Effector memory CD8-positive, alpha-beta T cell (primary cell): Measurements from ENCODE around the gene TRIM8.
"Not testable (repeated sequence)": the region's sequence is repeated elsewhere in the genome, so short reads cannot be mapped to it uniquely, and the experiment has no call there.

Experiments used
- ATAC-seq: fragments of 150-1000 bp; cut with Tn5 transposase; replicated peaks from 2 replicates; pipeline ENCODE4 v1.10.0; 2021; ENCODE audit warnings: mild to moderate bottlenecking, moderate library complexity
- DNase-seq, 3 experiments: peaks; one replicate each; pipeline ENCODE4 v3.0.0; 2021
- H3K27ac Mint-ChIP-seq, 2 donors: one replicate each; pipeline ENCODE4 v1.8.0; 2022; ENCODE audit warnings: mild to moderate bottlenecking in 2 of 2, mixed read lengths in 2 of 2, moderate library complexity in 2 of 2
- H3K27me3 Mint-ChIP-seq, 2 donors: one replicate each; pipeline ENCODE4 v1.8.0; 2022; ENCODE audit warnings: mixed read lengths in 2 of 2
- H3K36me3 Mint-ChIP-seq: one replicate; pipeline ENCODE4 v1.8.0; 2022; ENCODE audit warnings: mild to moderate bottlenecking, moderate library complexity, mixed read lengths; ENCODE audit not compliant: insufficient read depth
- H3K4me1 Mint-ChIP-seq, 2 donors: one replicate each; pipeline ENCODE4 v1.8.0; 2022; ENCODE audit warnings: low read depth in 2 of 2, mixed read lengths in 2 of 2
- H3K4me3 Mint-ChIP-seq, 2 donors: one replicate each; pipeline ENCODE4 v1.8.0; 2022; ENCODE audit warnings: mild to moderate bottlenecking in 2 of 2, mixed read lengths in 2 of 2, moderate library complexity in 2 of 2
- H3K9me3 Mint-ChIP-seq, 2 donors: one replicate each; pipeline ENCODE4 v1.8.0; 2022; ENCODE audit warnings: mixed read lengths in 2 of 2

The TRIM8 gene

GRCh38 chr10:102678842-102679289 lies 34.6 kb downstream of the TRIM8 start:
- ATAC-seq (no peak), DNase-seq (no peak)
- Mint-ChIP-seq H3K27me3 (no peaks in the 10 kb centered on the region), H3K4me3 (no peak overlapping the region), H3K9me3 (no peaks in the 10 kb centered on the region), H3K36me3 (peaks cover 8% of the 10 kb centered on the region), H3K4me1 (peaks cover 19% of the 10 kb centered on the region in 2 donors), H3K27ac (peak overlapping the region in 1 of 2 donors; percentile 70)

- H3K27ac Mint-ChIP-seq = no peak overlapping the region
- no peak for DNase-seq
- H3K27me3 Mint-ChIP-seq = no peaks in the 10 kb centered on the region
- ATAC-seq = no peak
- H3K4me1 Mint-ChIP-seq = peaks cover 11 to 14% of the 10 kb centered on the region in 2 donors
- H3K36me3 Mint-ChIP-seq = peaks cover 7% of the 10 kb centered on the region
- no peak overlapping the region for H3K4me3 Mint-ChIP-seq
- no peaks in the 10 kb centered on the region for H3K9me3 Mint-ChIP-seq
These were observed 35.3 kb downstream of the TRIM8 start for GRCh38 chr10:102679596-102679995.

GRCh38 chr10:102681696-102682095 lies 37.4 kb downstream of the TRIM8 start:
- ATAC-seq (no peak), DNase-seq (no peak)
- Mint-ChIP-seq H3K27me3 (no peaks in the 10 kb centered on the region), H3K4me3 (no peak overlapping the region), H3K27ac (peak overlapping the region in 1 of 2 donors; percentile 63), H3K36me3 (peaks cover 15% of the 10 kb centered on the region), H3K9me3 (no peaks in the 10 kb centered on the region), H3K4me1 (peaks cover 4 to 5% of the 10 kb centered on the region in 2 donors)

- Mint-ChIP-seq H3K4me3 (no peak overlapping the region), H3K27me3 (no peaks in the 10 kb centered on the region), H3K4me1 (peaks cover 4 to 5% of the 10 kb centered on the region in 2 donors), H3K9me3 (no peaks in the 10 kb centered on the region), H3K27ac (peak overlapping the region in 1 of 2 donors; percentile 63), H3K36me3 (peaks cover 15% of the 10 kb centered on the region)
- DNase-seq = no peak
- no peak for ATAC-seq
These were observed 38.1 kb downstream of the TRIM8 start for GRCh38 chr10:102682416-102682815.

GRCh38 chr10:102682981-102683380 lies 38.7 kb downstream of the TRIM8 start:
- DNase-seq = no peak

GRCh38 chr10:102683736-102684135 lies 39.5 kb downstream of the TRIM8 start:
- DNase-seq = no peak
- peak overlapping the region in 1 of 2 donors; percentile 26 for H3K27ac Mint-ChIP-seq
- H3K9me3 Mint-ChIP-seq = no peaks in the 10 kb centered on the region
- no peaks in the 10 kb centered on the region for H3K27me3 Mint-ChIP-seq
- H3K36me3 Mint-ChIP-seq = peaks cover 15% of the 10 kb centered on the region
- ATAC-seq = no peak
- H3K4me3 Mint-ChIP-seq = no peak overlapping the region
- H3K4me1 Mint-ChIP-seq = peaks cover 4 to 5% of the 10 kb centered on the region in 2 donors

More at GRCh38 chr10:102682981-102683380, 38.7 kb downstream of the TRIM8 start:
- peaks cover 15% of the 10 kb centered on the region for H3K36me3 Mint-ChIP-seq
- no peak overlapping the region for H3K4me3 Mint-ChIP-seq
- peak overlapping the region in 1 of 2 donors; percentile 26 for H3K27ac Mint-ChIP-seq
- no peaks in the 10 kb centered on the region for H3K27me3 Mint-ChIP-seq
- ATAC-seq = no peak
- H3K9me3 Mint-ChIP-seq = no peaks in the 10 kb centered on the region
- H3K4me1 Mint-ChIP-seq = peaks cover 4 to 5% of the 10 kb centered on the region in 2 donors

GRCh38 chr10:102691285-102692066 lies 47.2 kb downstream of the TRIM8 start:
- H3K36me3 Mint-ChIP-seq = peaks cover 6% of the 10 kb centered on the region
- H3K4me3 Mint-ChIP-seq = no peak overlapping the region
- H3K27ac Mint-ChIP-seq = peak overlapping the region in 1 of 2 donors; percentile 20
- ATAC-seq (no peak), DNase-seq (no peak)
- H3K9me3 Mint-ChIP-seq = no peaks in the 10 kb centered on the region
- no peaks in the 10 kb centered on the region for H3K27me3 Mint-ChIP-seq
- H3K4me1 Mint-ChIP-seq = no peaks in the 10 kb centered on the region

- DNase-seq, ATAC-seq, H3K4me1 Mint-ChIP-seq, H3K27ac Mint-ChIP-seq, H3K27me3 Mint-ChIP-seq, H3K9me3 Mint-ChIP-seq, H3K4me3 Mint-ChIP-seq: not testable (repeated sequence)
- peaks cover 21% of the 10 kb centered on the region for H3K36me3 Mint-ChIP-seq
These were observed 51.1 kb downstream of the TRIM8 start for GRCh38 chr10:102695401-102695800.

- no peak for DNase-seq
- no peak overlapping the region for H3K27ac Mint-ChIP-seq
- no peak for ATAC-seq
- H3K36me3 Mint-ChIP-seq = peaks cover 27% of the 10 kb centered on the region
- H3K4me3 Mint-ChIP-seq = no peak overlapping the region
- H3K27me3 Mint-ChIP-seq = no peaks in the 10 kb centered on the region
- no peaks in the 10 kb centered on the region for H3K4me1 Mint-ChIP-seq
- H3K9me3 Mint-ChIP-seq = no peaks in the 10 kb centered on the region
These were observed 52.5 kb downstream of the TRIM8 start for GRCh38 chr10:102696736-102697135.

- no peak overlapping the region for H3K27ac Mint-ChIP-seq
- DNase-seq = no peak
- ATAC-seq = no peak
- peaks cover 25% of the 10 kb centered on the region for H3K36me3 Mint-ChIP-seq
- H3K9me3 Mint-ChIP-seq = no peaks in the 10 kb centered on the region
- H3K4me3 Mint-ChIP-seq = no peak overlapping the region
- no peaks in the 10 kb centered on the region for H3K27me3 Mint-ChIP-seq
- no peaks in the 10 kb centered on the region for H3K4me1 Mint-ChIP-seq
These were observed 54.6 kb downstream of the TRIM8 start for GRCh38 chr10:102698894-102699293.

- Mint-ChIP-seq H3K27ac (no peak overlapping the region), H3K9me3 (no peaks in the 10 kb centered on the region), H3K27me3 (no peaks in the 10 kb centered on the region), H3K4me3 (no peak overlapping the region), H3K36me3 (peaks cover 21% of the 10 kb centered on the region), H3K4me1 (peaks cover 0 to 5% of the 10 kb centered on the region in 2 donors)
- DNase-seq (no peak), ATAC-seq (no peak)
These were observed 57.0 kb downstream of the TRIM8 start for GRCh38 chr10:102701272-102701671.

GRCh38 chr10:102701796-102702195 lies 57.5 kb downstream of the TRIM8 start:
- Mint-ChIP-seq H3K9me3 (no peaks in the 10 kb centered on the region), H3K4me1 (peaks cover under 1 to 5% of the 10 kb centered on the region in 2 donors), H3K4me3 (no peak overlapping the region), H3K27ac (no peak overlapping the region), H3K27me3 (no peaks in the 10 kb centered on the region), H3K36me3 (peaks cover 21% of the 10 kb centered on the region)
- ATAC-seq (no peak), DNase-seq (no peak)

- peaks cover 18% of the 10 kb centered on the region for H3K36me3 Mint-ChIP-seq
- no peak overlapping the region for H3K27ac Mint-ChIP-seq
- ATAC-seq (no peak), DNase-seq (no peak)
- H3K27me3 Mint-ChIP-seq = no peaks in the 10 kb centered on the region
- no peaks in the 10 kb centered on the region for H3K9me3 Mint-ChIP-seq
- no peak overlapping the region for H3K4me3 Mint-ChIP-seq
- H3K4me1 Mint-ChIP-seq = peaks cover 8% of the 10 kb centered on the region in 2 donors
These were observed 58.5 kb downstream of the TRIM8 start for GRCh38 chr10:102702742-102703141.

GRCh38 chr10:102704915-102705314 lies 60.6 kb downstream of the TRIM8 start:
- no peaks in the 10 kb centered on the region for H3K27me3 Mint-ChIP-seq
- peaks cover 8% of the 10 kb centered on the region in 2 donors for H3K4me1 Mint-ChIP-seq
- ATAC-seq = no peak
- H3K36me3 Mint-ChIP-seq = peaks cover 12% of the 10 kb centered on the region
- H3K27ac Mint-ChIP-seq = no peak overlapping the region
- H3K4me3 Mint-ChIP-seq = no peak overlapping the region
- DNase-seq = no peak
- no peaks in the 10 kb centered on the region for H3K9me3 Mint-ChIP-seq
